Suprapubic skin (tissue), 4 donors: ENCODE results near the gene PPP1R3G. TPM values are rescaled to one million over a fixed set of nuclear protein-coding genes. Genes with fewer than 3 reads are reported as not detected.

Source experiments
- DNase-seq, 2 donors: peaks; one replicate each; pipeline ENCODE4 v3.0.0-alpha.2; 2019; ENCODE audit warnings: low spot score in 2 of 2
- H3K27ac ChIP-seq: fragments of 200-600 bp; sonication (generic); one replicate; pipeline ENCODE4 v1.5.1; 2019
- H3K27me3 ChIP-seq: fragments of 200-600 bp; sonication (generic); one replicate; pipeline ENCODE4 v1.5.1; 2019
- H3K36me3 ChIP-seq: fragments of 200-600 bp; sonication (generic); one replicate; pipeline ENCODE4 v1.5.1; 2019
- H3K4me1 ChIP-seq: fragments of 200-600 bp; sonication (generic); one replicate; pipeline ENCODE4 v1.5.1; 2019
- H3K4me3 ChIP-seq: fragments of 200-600 bp; sonication (generic); one replicate; pipeline ENCODE4 v1.5.1; 2019; ENCODE audit warnings: mild to moderate bottlenecking
- H3K9me3 ChIP-seq: fragments of 200-600 bp; sonication (generic); one replicate; pipeline ENCODE4 v1.5.1; 2019
- EP300 ChIP-seq: sonication (generic); formaldehyde crosslinking; IDR thresholded peaks from one replicate; pipeline ENCODE4 v1.6.1; 2017; ENCODE audit warnings: antibody characterized with exemption
- POLR2A ChIP-seq, 2 donors: fragments of 450-650 bp; IDR thresholded peaks; one replicate each; pipeline ENCODE4 v1.6.1; 2017; ENCODE audit warnings: antibody characterized with exemption in 2 of 2, mild to moderate bottlenecking in 2 of 2, moderate library complexity in 2 of 2
- POLR2AphosphoS5 ChIP-seq, 3 donors: sonication (generic); formaldehyde crosslinking; IDR thresholded peaks; one replicate each; pipeline ENCODE4 v1.6.1; 2017; ENCODE audit warnings: antibody characterized with exemption in 3 of 3
- WGBS: methylation state at CpG from one replicate; pipeline ENCODE4 v1.1.5; 2018; 5-methylcytosine and 5-hydroxymethylcytosine counted together
- total RNA-seq, 4 donors: library from RNA; depleted of rRNA; stranded (reverse); fragments of >200 nt; gene quantifications; one replicate each; pipeline ENCODE4 v1.1.0, GENCODE V29; 2016
- TF ChIP-seq, protein P1 (sequence below), 2 donors: fragments of 200-600 bp in 1 of 2; fragments of 450-650 bp in 1 of 2; sonication (generic) in 1 of 2; IDR thresholded peaks; one replicate each; pipeline ENCODE4 v1.5.1; 2016 to 2019; ENCODE audit warnings: antibody characterized with exemption in 2 of 2, mild to moderate bottlenecking in 1 of 2, moderate library complexity in 1 of 2

PPP1R3G gene
- total RNA-seq, 4 donors from 2014 or later: 0.38 to 0.80 (median 0.67) TPM

DNA sequence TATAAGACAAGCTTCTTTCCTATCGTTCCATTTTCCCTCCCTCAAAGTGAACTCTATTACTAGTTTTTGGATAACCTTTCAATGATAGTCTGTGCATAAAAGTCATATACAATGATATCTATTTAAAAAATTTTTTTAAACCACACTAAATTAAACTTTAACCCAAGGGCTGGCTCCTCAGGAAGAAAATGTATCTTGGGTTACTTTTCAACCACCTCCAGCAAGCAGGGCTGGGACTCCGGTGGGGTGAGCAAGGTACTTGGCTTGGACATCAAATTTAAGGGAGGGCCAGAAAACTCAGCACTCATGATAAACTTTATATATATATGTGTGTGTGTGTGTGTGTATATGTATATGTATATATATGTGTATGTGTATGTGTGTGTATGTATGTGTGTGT, 13.9 kb upstream of the PPP1R3G start:
- Histone ChIP-seq H3K9me3 (no peaks in the 10 kb centered on the region), H3K27ac (no peak overlapping the region), H3K36me3 (no peaks in the 10 kb centered on the region), H3K27me3 (no peaks in the 10 kb centered on the region), H3K4me1 (no peaks in the 10 kb centered on the region), H3K4me3 (no peak overlapping the region)
- DNase-seq: no peak
- WGBS: 93% methylated on average over 2 of the region's 2 CpGs
- TF ChIP-seq POLR2AphosphoS5 (IDR thresholded peaks at IDR 0.05) (no peak), EP300 (no peak), POLR2A (IDR thresholded peaks at IDR 0.05) (no peak)
- TF ChIP-seq, protein P1, sequence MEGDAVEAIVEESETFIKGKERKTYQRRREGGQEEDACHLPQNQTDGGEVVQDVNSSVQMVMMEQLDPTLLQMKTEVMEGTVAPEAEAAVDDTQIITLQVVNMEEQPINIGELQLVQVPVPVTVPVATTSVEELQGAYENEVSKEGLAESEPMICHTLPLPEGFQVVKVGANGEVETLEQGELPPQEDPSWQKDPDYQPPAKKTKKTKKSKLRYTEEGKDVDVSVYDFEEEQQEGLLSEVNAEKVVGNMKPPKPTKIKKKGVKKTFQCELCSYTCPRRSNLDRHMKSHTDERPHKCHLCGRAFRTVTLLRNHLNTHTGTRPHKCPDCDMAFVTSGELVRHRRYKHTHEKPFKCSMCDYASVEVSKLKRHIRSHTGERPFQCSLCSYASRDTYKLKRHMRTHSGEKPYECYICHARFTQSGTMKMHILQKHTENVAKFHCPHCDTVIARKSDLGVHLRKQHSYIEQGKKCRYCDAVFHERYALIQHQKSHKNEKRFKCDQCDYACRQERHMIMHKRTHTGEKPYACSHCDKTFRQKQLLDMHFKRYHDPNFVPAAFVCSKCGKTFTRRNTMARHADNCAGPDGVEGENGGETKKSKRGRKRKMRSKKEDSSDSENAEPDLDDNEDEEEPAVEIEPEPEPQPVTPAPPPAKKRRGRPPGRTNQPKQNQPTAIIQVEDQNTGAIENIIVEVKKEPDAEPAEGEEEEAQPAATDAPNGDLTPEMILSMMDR (IDR thresholded peaks at IDR 0.05): no peak

DNA sequence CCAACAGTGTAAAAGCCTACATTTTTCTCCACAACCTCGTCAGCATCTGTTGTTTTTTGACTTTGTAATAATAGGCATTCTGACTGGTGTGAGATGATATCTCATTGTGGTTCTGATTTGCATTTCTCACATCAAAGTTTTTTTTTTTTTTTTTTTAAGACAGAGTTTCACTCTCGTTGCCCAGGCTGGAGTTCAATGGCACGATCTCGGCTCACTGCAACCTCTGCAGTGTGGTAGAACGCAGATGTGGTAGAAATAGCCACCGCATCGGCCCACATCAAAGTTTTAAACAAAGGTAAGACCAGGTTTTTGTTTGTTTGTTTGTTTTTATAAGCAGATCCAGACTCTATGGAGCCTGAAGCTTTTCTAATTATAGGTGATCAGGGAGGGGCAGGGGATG, 12.7 kb upstream of the PPP1R3G start:
- DNase-seq: no peak
- Histone ChIP-seq H3K9me3 (no peaks in the 10 kb centered on the region), H3K27me3 (no peaks in the 10 kb centered on the region), H3K27ac (no peak overlapping the region), H3K36me3 (no peaks in the 10 kb centered on the region), H3K4me1 (no peaks in the 10 kb centered on the region), H3K4me3 (no peak overlapping the region)
- 86% methylated on average over 7 of the region's 7 CpGs for WGBS
- TF ChIP-seq, protein P1 (IDR thresholded peaks at IDR 0.05): no peak
- no peak for TF ChIP-seq POLR2AphosphoS5 (IDR thresholded peaks at IDR 0.05)
- no peak for TF ChIP-seq POLR2A (IDR thresholded peaks at IDR 0.05)
- TF ChIP-seq EP300: no peak

- TF ChIP-seq, protein P1 (IDR thresholded peaks at IDR 0.05): no peak
- TF ChIP-seq POLR2A (IDR thresholded peaks at IDR 0.05) (no peak), POLR2AphosphoS5 (IDR thresholded peaks at IDR 0.05) (no peak), EP300 (no peak)
- no peak for DNase-seq
- Histone ChIP-seq H3K4me3 (no peak overlapping the region), H3K27ac (no peak overlapping the region), H3K27me3 (no peaks in the 10 kb centered on the region), H3K36me3 (no peaks in the 10 kb centered on the region), H3K9me3 (no peaks in the 10 kb centered on the region), H3K4me1 (no peaks in the 10 kb centered on the region)
- 78% methylated on average over 3 of the region's 3 CpGs for WGBS
These were observed 11.1 kb upstream of the PPP1R3G start for GRCh38 chr6:5073992-5074391.

DNA sequence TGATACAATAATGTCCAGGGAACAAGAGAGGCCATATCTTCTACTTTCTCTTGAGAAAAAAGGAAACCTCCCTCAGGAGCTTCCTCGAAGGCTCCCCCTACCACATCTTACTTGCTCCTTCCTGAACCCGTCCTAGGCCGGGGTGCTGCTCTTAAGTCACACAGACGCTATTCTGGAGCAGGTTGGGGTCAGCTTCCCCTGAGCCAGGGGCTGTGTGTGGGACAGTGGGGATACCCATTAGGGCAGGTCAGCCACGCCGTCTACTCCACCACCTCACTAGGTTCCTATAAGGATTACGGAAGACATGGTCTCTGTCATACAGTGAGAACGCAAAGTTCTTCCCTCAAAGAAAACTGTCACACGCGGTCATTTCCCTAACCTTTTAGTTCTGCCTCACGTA, 8.2 kb upstream of the PPP1R3G start:
- Histone ChIP-seq H3K4me3 (no peak overlapping the region), H3K4me1 (peaks cover 1% of the 10 kb centered on the region), H3K27me3 (no peaks in the 10 kb centered on the region), H3K27ac (no peak overlapping the region), H3K9me3 (no peaks in the 10 kb centered on the region), H3K36me3 (no peaks in the 10 kb centered on the region)
- WGBS: 94% methylated on average over 11 of the region's 11 CpGs
- no peak for TF ChIP-seq EP300
- no peak for DNase-seq

DNA sequence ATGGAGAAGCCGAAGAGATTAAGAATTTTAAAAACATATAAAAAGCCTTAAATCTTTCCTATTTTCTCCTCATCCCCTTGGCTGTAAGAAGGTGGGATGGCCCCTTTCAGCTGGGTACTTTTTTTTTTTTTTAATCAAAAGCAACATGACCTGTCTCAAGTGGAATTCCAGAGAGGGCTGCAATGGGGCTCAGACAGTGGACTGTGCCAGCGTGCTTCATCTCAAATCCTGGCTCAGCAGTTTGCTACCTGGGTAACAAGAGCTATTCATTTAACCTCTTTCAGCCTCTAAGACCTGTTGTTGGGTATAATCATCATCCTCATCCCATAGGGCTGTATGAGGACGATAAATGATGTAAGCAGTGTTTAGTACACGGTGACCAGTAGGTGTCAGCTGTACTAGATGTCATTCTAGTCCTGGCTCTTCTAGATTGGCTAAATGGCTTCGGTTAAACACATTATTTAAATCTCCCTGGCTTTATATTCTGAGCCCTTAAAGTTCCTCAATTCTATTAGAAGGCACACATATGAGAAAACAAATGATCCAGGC, 6.9 kb upstream of the PPP1R3G start:
- no peaks in the 10 kb centered on the region for H3K9me3 ChIP-seq
- no peaks in the 10 kb centered on the region for H3K36me3 ChIP-seq
- WGBS: 70% methylated on average over 5 of the region's 5 CpGs
- H3K27me3 ChIP-seq: no peaks in the 10 kb centered on the region
- H3K27ac ChIP-seq: no peak overlapping the region
- no peak for TF ChIP-seq POLR2A (IDR thresholded peaks at IDR 0.05)
- TF ChIP-seq POLR2AphosphoS5 (IDR thresholded peaks at IDR 0.05): no peak
- no peak for TF ChIP-seq EP300
- TF ChIP-seq, protein P1 (IDR thresholded peaks at IDR 0.05): no peak
- DNase-seq: no peak
- no peak overlapping the region for H3K4me3 ChIP-seq
- peaks cover 14% of the 10 kb centered on the region for H3K4me1 ChIP-seq

DNA sequence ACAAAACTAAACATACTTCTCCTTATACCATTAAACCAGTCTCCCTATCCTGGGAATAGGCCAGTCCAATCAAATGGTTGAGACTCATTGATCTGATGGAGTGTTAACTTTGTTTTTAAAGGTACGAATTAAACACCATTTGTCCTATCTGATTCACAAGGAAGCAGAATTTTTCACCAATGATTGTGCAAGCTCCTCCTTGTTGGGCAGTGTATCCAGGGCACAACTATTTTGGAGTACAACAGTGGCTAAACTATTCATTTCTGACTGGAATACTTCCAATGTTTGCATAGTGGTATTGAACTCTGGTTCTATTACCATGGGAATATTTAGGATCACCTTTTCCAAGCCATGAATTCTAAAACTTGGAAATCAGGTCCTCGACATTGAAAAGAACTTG, 5.4 kb upstream of the PPP1R3G start:
- Histone ChIP-seq H3K4me1 (peaks cover 27% of the 10 kb centered on the region), H3K4me3 (no peak overlapping the region), H3K9me3 (no peaks in the 10 kb centered on the region), H3K36me3 (no peaks in the 10 kb centered on the region), H3K27me3 (no peaks in the 10 kb centered on the region), H3K27ac (no peak overlapping the region)
- 89% methylated on average over 2 of the region's 2 CpGs for WGBS
- no peak for DNase-seq
- TF ChIP-seq EP300 (no peak), POLR2A (IDR thresholded peaks at IDR 0.05) (no peak), POLR2AphosphoS5 (IDR thresholded peaks at IDR 0.05) (no peak)
- TF ChIP-seq, protein P1 (IDR thresholded peaks at IDR 0.05): no peak
